BLaER1 treated with 17β-estradiol and CSF1 and Interleukin-3, amounts not matched to agents 10 nM and 100 nM (cell line): ENCODE data around the gene AHNAK2.
A peak's percentile ranks its signal among the peaks of the same experiment; 100 is the strongest.

ENCODE experiments used
- H3K27ac ChIP-seq, 11 experiments: shearing (Covaris generic); formaldehyde crosslinking; 2 replicates each; pipeline ENCODE4 v1.8.1; 2022
- H3K27me3 ChIP-seq, 11 experiments: shearing (Covaris generic); formaldehyde crosslinking; 2 replicates each; pipeline ENCODE4 v1.8.1; 2022
- H3K36me3 ChIP-seq, 11 experiments: shearing (Covaris generic); formaldehyde crosslinking; 2 replicates each; pipeline ENCODE4 v1.8.1; 2022
- H3K4me1 ChIP-seq, 10 experiments: shearing (Covaris generic); formaldehyde crosslinking; 2 replicates each; pipeline ENCODE4 v1.8.1; 2022
- H3K4me2 ChIP-seq, 11 experiments: shearing (Covaris generic); formaldehyde crosslinking; 2 replicates each; pipeline ENCODE4 v1.8.1; 2022
- H3K4me3 ChIP-seq, 10 experiments: shearing (Covaris generic); formaldehyde crosslinking; 2 replicates each; pipeline ENCODE4 v1.8.1; 2022
- H3K9ac ChIP-seq, 11 experiments: shearing (Covaris generic); formaldehyde crosslinking; 2 replicates each; pipeline ENCODE4 v1.8.1; 2022
- H3K9me3 ChIP-seq, 11 experiments: shearing (Covaris generic); formaldehyde crosslinking; replicated peaks in 1 of 11; 2 replicates each; pipeline ENCODE4 v1.8.1; 2022
- H4K20me1 ChIP-seq, 11 experiments: shearing (Covaris generic); formaldehyde crosslinking; 2 replicates each; pipeline ENCODE4 v1.8.1; 2022
- Cebpa-rat ChIP-seq, 11 experiments: shearing (Covaris generic); IDR thresholded peaks; 2 replicates each; pipeline ENCODE4 v1.8.1; 2022

The AHNAK2 gene

DNA sequence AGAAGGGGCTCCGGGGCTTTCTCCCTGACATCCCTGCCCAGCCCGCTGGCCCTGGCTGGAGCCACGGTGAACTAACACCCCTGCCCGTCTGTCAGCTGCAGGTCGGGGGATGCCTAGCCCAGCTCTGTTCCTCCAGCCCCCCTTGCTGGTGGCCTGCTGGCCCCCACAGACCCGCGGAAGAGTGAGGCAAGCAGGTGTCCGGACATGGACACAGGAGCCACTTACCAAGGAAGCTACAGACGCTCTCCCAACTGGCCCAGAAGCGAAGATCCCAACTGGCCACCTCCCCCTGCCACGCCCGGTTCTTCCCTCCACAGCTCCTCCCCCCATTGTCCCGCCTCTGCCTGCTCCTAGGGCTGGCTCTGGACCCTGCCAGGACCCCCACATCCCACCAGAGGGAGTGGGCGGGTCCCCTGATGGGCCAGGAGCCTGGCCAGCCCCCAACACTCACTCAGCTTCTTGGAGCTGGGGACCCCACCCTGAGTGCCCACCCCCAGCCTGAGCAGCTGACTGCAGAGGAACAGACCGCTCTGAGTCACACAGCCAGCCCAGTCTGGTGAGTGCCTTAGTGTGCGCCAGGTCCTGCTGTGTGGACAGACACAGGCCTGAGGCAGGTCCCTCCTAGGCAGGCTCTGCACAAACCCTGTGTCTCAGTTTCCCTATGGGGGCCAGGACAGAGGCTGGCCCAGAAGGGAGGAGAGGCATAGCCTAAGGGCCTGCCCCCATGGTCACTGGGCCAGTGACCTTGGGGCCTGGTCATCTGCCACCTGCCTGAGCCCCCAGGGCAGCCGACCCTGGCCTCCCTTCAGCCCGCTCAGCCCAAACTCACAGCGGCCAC, 7.7 kb downstream of the AHNAK2 start:
- Histone ChIP-seq H3K9me3 (no peaks in the 10 kb centered on the region), H3K4me2 (peak overlapping the region in 5 of 11 experiments; percentile 13 to 59 (median 48); a peak in 6 of 22 replicates), H3K4me3 (no peak overlapping the region), H4K20me1 (peaks cover 0 to 36% (median 0%) of the 10 kb centered on the region in 11 experiments; a peak in 6 of 22 replicates), H3K27ac (no peak overlapping the region), H3K27me3 (peaks cover 0 to 26% (median 0%) of the 10 kb centered on the region in 11 experiments; a peak in 5 of 22 replicates), H3K36me3 (no peaks in the 10 kb centered on the region), H3K4me1 (peaks cover 38 to 65% (median 56%) of the 10 kb centered on the region in 10 experiments), H3K9ac (peak overlapping the region in 1 of 11 experiments; percentile 55; a peak in 1 of 22 replicates)
- no peak for TF ChIP-seq Cebpa-rat (IDR thresholded peaks at IDR 0.05)

DNA sequence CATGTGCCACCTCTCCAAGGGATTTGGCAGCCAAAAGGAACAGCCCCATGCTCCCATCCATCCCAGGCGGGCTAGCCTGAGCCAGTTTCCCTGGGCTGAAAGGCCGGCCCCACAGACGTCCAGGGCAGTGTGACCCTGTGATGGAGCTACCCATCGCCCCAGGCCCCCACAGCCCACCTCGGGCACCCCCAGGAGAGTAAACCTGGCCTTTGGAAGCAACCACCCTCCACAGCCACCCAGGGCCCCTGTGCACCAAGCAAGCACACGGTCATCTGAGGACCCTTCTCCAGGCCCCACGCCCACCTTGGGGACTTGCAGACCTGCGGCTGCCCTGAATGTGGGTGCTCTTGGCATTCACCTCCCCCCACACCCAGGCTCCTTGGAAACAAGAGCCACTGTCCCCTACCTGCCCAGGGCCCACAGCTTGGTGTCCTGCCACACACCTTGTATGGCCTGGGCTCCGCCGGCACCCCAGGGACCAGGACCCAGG, 8.4 kb downstream of the AHNAK2 start:
- H3K4me1 ChIP-seq = peaks cover 37 to 63% (median 55%) of the 10 kb centered on the region in 10 experiments

GRCh38 chr14:104968541-104969401, 9.4 kb downstream of the AHNAK2 start:
- Histone ChIP-seq H3K36me3 (no peaks in the 10 kb centered on the region), H3K27me3 (peaks cover 0 to 26% (median 0%) of the 10 kb centered on the region in 11 experiments; a peak in 5 of 22 replicates), H4K20me1 (peaks cover 0 to 25% (median 0%) of the 10 kb centered on the region in 11 experiments; a peak in 3 of 22 replicates), H3K4me1 (peaks cover 37 to 65% (median 55%) of the 10 kb centered on the region in 10 experiments), H3K4me3 (peak overlapping the region in 2 of 10 experiments; percentile 24 to 50; a peak in 1 of 20 replicates), H3K9me3 (no peaks in the 10 kb centered on the region), H3K9ac (peak overlapping the region in 4 of 11 experiments; percentile 40 to 63 (median 54); a peak in 5 of 22 replicates), H3K4me2 (peak overlapping the region; percentile 74 to 95 (median 88)), H3K27ac (0 out of 22 replicates have a peak overlapping the region, but pooled peaks of 1 of the 11 experiments have one; percentile 0)
- TF ChIP-seq Cebpa-rat (IDR thresholded peaks at IDR 0.05) = no peak

More for the DNA sequence above, 8.4 kb downstream of the AHNAK2 start:
- no peak overlapping the region for H3K9ac ChIP-seq
- H4K20me1 ChIP-seq = peaks cover 0 to 31% (median 0%) of the 10 kb centered on the region in 11 experiments; a peak in 3 of 22 replicates
- H3K36me3 ChIP-seq = no peaks in the 10 kb centered on the region
- H3K27me3 ChIP-seq = peaks cover 0 to 26% (median 0%) of the 10 kb centered on the region in 11 experiments; a peak in 5 of 22 replicates
- TF ChIP-seq Cebpa-rat (IDR thresholded peaks at IDR 0.05) = no peak
- H3K27ac ChIP-seq = no peak overlapping the region
- peak overlapping the region in 5 of 11 experiments; percentile 13 to 87 (median 52); a peak in 5 of 22 replicates for H3K4me2 ChIP-seq
- H3K4me3 ChIP-seq = no peak overlapping the region
- H3K9me3 ChIP-seq = no peaks in the 10 kb centered on the region

- Histone ChIP-seq H4K20me1 (peaks cover 0 to 25% (median 0%) of the 10 kb centered on the region in 11 experiments; a peak in 3 of 22 replicates), H3K4me2 (peak overlapping the region; percentile 74 to 95 (median 88)), H3K27me3 (peaks cover 0 to 26% (median 0%) of the 10 kb centered on the region in 11 experiments; a peak in 5 of 22 replicates), H3K36me3 (no peaks in the 10 kb centered on the region), H3K9me3 (no peaks in the 10 kb centered on the region), H3K9ac (peak overlapping the region in 6 of 11 experiments; percentile 38 to 63 (median 50); a peak in 7 of 22 replicates), H3K4me3 (peak overlapping the region in 7 of 10 experiments; percentile 12 to 50 (median 27); a peak in 7 of 20 replicates), H3K27ac (no peak overlapping the region), H3K4me1 (peaks cover 34 to 61% (median 52%) of the 10 kb centered on the region in 10 experiments)
- TF ChIP-seq Cebpa-rat (IDR thresholded peaks at IDR 0.05) = no peak
Observed at GRCh38 chr14:104968153-104968527, 10.0 kb downstream of the AHNAK2 start.

DNA sequence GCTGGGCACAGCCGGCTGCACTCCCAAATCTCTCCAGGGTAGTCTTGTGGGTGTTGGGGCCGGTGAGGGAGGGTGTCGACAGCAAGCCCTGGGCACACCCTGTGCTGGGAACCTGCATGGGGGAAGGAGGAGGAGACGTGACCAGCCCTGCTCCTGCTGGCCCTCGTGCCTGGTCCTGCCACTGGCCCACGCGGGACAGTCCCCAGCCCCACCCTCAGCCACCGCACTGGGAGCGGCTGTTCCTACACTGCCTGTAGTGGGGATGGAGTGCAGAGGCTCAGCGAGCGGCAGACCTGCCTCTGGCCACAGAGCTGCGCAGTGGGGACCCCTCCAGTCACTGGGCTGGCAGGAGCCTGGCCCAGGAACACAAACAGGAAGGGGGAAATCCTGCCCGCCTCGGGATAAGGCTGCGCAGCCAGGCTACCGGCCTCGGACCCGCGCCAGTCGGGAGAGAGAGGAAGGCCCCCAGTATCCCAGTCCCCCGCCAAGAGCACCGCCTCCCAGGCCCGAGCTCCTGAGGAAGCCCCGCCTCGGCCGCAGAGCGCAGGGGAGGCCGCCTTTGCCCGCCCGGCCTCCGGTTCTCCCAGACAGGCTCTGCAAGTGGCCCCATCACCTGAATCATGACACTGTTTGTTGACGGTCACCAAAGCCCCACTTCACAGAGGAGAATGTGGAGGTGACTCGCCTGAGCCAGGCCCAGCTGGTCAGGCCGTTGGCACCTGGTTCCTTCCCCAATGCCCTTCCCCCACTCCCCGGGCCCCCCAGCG, 10.6 kb downstream of the AHNAK2 start:
- Histone ChIP-seq H3K4me2 (peak overlapping the region; percentile 74 to 95 (median 88)), H3K4me1 (peaks cover 29 to 56% (median 47%) of the 10 kb centered on the region in 10 experiments), H4K20me1 (peaks cover 0 to 25% (median 0%) of the 10 kb centered on the region in 11 experiments; a peak in 3 of 22 replicates), H3K9ac (peak overlapping the region; percentile 8 to 63 (median 40); a peak in 16 of 22 replicates), H3K9me3 (no peaks in the 10 kb centered on the region), H3K4me3 (peak overlapping the region in 8 of 10 experiments; percentile 12 to 50 (median 26); a peak in 11 of 20 replicates), H3K36me3 (no peaks in the 10 kb centered on the region), H3K27ac (0 out of 22 replicates have a peak overlapping the region, but pooled peaks of 1 of the 11 experiments have one; percentile 35), H3K27me3 (peaks cover 0 to 26% (median 0%) of the 10 kb centered on the region in 11 experiments; a peak in 5 of 22 replicates)
- TF ChIP-seq Cebpa-rat (IDR thresholded peaks at IDR 0.05) = no peak

GRCh38 chr14:104966981-104967385, 11.2 kb downstream of the AHNAK2 start:
- Histone ChIP-seq H3K4me1 (peaks cover 29 to 50% (median 42%) of the 10 kb centered on the region in 10 experiments), H3K9ac (peak overlapping the region in 8 of 11 experiments; percentile 26 to 63 (median 39); a peak in 6 of 22 replicates), H3K36me3 (no peaks in the 10 kb centered on the region), H3K4me2 (peak overlapping the region; percentile 74 to 95 (median 88)), H3K4me3 (peak overlapping the region in 1 of 10 experiments; percentile 48; a peak in 3 of 20 replicates), H4K20me1 (peaks cover 0 to 25% (median 0%) of the 10 kb centered on the region in 11 experiments; a peak in 3 of 22 replicates), H3K27ac (no peak overlapping the region), H3K9me3 (no peaks in the 10 kb centered on the region), H3K27me3 (peaks cover 0 to 26% (median 0%) of the 10 kb centered on the region in 11 experiments; a peak in 5 of 22 replicates)
- no peak for TF ChIP-seq Cebpa-rat (IDR thresholded peaks at IDR 0.05)

- H3K4me1 ChIP-seq = peaks cover 29 to 45% (median 37%) of the 10 kb centered on the region in 10 experiments
- H3K9ac ChIP-seq = no peak overlapping the region
- TF ChIP-seq Cebpa-rat (IDR thresholded peaks at IDR 0.05) = no peak
- peak overlapping the region in 9 of 11 experiments; percentile 74 to 95 (median 88); a peak in 10 of 22 replicates for H3K4me2 ChIP-seq
- H3K36me3 ChIP-seq = no peaks in the 10 kb centered on the region
- no peaks in the 10 kb centered on the region for H3K9me3 ChIP-seq
- no peak overlapping the region for H3K4me3 ChIP-seq
- peaks cover 0 to 26% (median 0%) of the 10 kb centered on the region in 11 experiments; a peak in 5 of 22 replicates for H3K27me3 ChIP-seq
- H3K27ac ChIP-seq = no peak overlapping the region
- H4K20me1 ChIP-seq = peaks cover 0 to 25% (median 0%) of the 10 kb centered on the region in 11 experiments; a peak in 3 of 22 replicates
Observed at GRCh38 chr14:104966261-104966865, 11.8 kb downstream of the AHNAK2 start.
